WTC11 (cell line): ENCODE measurements around the gene DPP7. TPM values are rescaled to one million over a fixed set of nuclear protein-coding genes. Genes with fewer than 3 reads are reported as not detected.

Experiments
- ATAC-seq: fragments of 200-7000 bp; cut with Tn5 transposase; 2 replicates; pipeline ENCODE4 v1.10.0; 2021; ENCODE audit warnings: mild to moderate bottlenecking, moderate library complexity
- Bru-seq: library from RNA; stranded (reverse); fragments of 400-500 nt; gene quantifications from one replicate; lab custom pipeline; 2021; lab: Mats Ljungman, UMichigan
- CTCF ChIA-PET: fragments of 300-600 bp; sonication (Branson Sonifier 250); formaldehyde crosslinking; loops from one replicate; lab custom pipeline; 2021; ENCODE audit warnings: antibody characterized with exemption; lab: Charles Lee
- POLR2A ChIA-PET: fragments of 350-600 bp; sonication (Branson Sonifier 250); formaldehyde crosslinking; loops from one replicate; lab custom pipeline; 2021; ENCODE audit warnings: antibody characterized with exemption; lab: Charles Lee
- DNase-seq: peaks from one replicate; pipeline ENCODE4 v3.0.0; 2021; ENCODE audit warnings: low spot score
- H3K27ac Mint-ChIP-seq: 2 replicates; pipeline ENCODE4 v1.8.0; 2021; ENCODE audit warnings: mixed read lengths
- H3K27me3 Mint-ChIP-seq: 2 replicates; pipeline ENCODE4 v1.8.0; 2021; ENCODE audit warnings: low read depth, mild to moderate bottlenecking, moderate library complexity, mixed read lengths
- H3K36me3 Mint-ChIP-seq: 2 replicates; pipeline ENCODE4 v1.8.0; 2021; ENCODE audit warnings: mixed read lengths
- H3K4me1 Mint-ChIP-seq: 2 replicates; pipeline ENCODE4 v1.8.0; 2022; ENCODE audit warnings: mixed read lengths
- H3K4me3 Mint-ChIP-seq: 2 replicates; pipeline ENCODE4 v1.8.0; 2021; ENCODE audit warnings: mild to moderate bottlenecking, moderate library complexity, mixed read lengths
- H3K9me3 Mint-ChIP-seq: 2 replicates; pipeline ENCODE4 v1.8.0; 2021; ENCODE audit warnings: mixed read lengths
- ATF2 ChIP-seq: sonication (generic); formaldehyde crosslinking; IDR thresholded peaks from 2 replicates; pipeline ENCODE4 v1.8.1; 2022; ENCODE audit warnings: low read depth, missing genetic modification reagents, borderline replicate concordance
- ATF6 ChIP-seq: sonication (generic); formaldehyde crosslinking; IDR thresholded peaks from 2 replicates; pipeline ENCODE4 v1.8.1; 2023; ENCODE audit warnings: mild to moderate bottlenecking, missing genetic modification reagents
- CTCF ChIP-seq: fragments of 200-600 bp; IDR thresholded peaks from 2 replicates; pipeline ENCODE4 v1.8.0; 2022; ENCODE audit warnings: antibody characterized with exemption
- ERG ChIP-seq: fragments of 250-450 bp; sonication (Bioruptor Pico); IDR thresholded peaks from 2 replicates; pipeline ENCODE4 v1.8.0; 2021; ENCODE audit warnings: mild to moderate bottlenecking
- FOXK1 ChIP-seq: sonication (generic); formaldehyde crosslinking; IDR thresholded peaks from 2 replicates; pipeline ENCODE4 v1.8.0; 2022; ENCODE audit warnings: mild to moderate bottlenecking, moderate library complexity, missing genetic modification reagents
- HMGA2 ChIP-seq: fragments of 250-450 bp; sonication (Bioruptor Pico); IDR thresholded peaks from 2 replicates; pipeline ENCODE4 v1.4.0; 2021; ENCODE audit warnings: mild to moderate bottlenecking, moderate library complexity
- IRF1 ChIP-seq: sonication (generic); formaldehyde crosslinking; IDR thresholded peaks from 2 replicates; pipeline ENCODE4 v1.8.0; 2023; ENCODE audit warnings: missing genetic modification reagents
- JUN ChIP-seq: sonication (generic); formaldehyde crosslinking; IDR thresholded peaks from 2 replicates; pipeline ENCODE4 v1.8.0; 2023; ENCODE audit warnings: mild to moderate bottlenecking, missing genetic modification reagents
- MAX ChIP-seq: sonication (generic); formaldehyde crosslinking; IDR thresholded peaks from 2 replicates; pipeline ENCODE4 v1.8.0; 2022; ENCODE audit warnings: mild to moderate bottlenecking, missing genetic modification reagents
- NR1H2 ChIP-seq: sonication (generic); formaldehyde crosslinking; IDR thresholded peaks from 2 replicates; pipeline ENCODE4 v1.9.0; 2021; ENCODE audit warnings: mild to moderate bottlenecking, moderate library complexity, missing genetic modification reagents
- NR3C1 ChIP-seq: sonication (generic); formaldehyde crosslinking; conservative IDR thresholded peaks from 2 replicates; pipeline ENCODE4 v1.8.1; 2023; ENCODE audit warnings: low read depth, mild to moderate bottlenecking, missing genetic modification reagents
- SMAD4 ChIP-seq: sonication (generic); formaldehyde crosslinking; IDR thresholded peaks from 2 replicates; pipeline ENCODE4 v1.8.0; 2022; ENCODE audit warnings: mild to moderate bottlenecking, missing genetic modification reagents
- SOX15 ChIP-seq: fragments of 250-450 bp; sonication (Bioruptor Pico); IDR thresholded peaks from 2 replicates; pipeline ENCODE4 v1.9.0; 2021; ENCODE audit warnings: mild to moderate bottlenecking
- USF1 ChIP-seq: sonication (generic); formaldehyde crosslinking; IDR thresholded peaks from 2 replicates; pipeline ENCODE4 v1.8.0; 2022; ENCODE audit warnings: mild to moderate bottlenecking, missing genetic modification reagents
- USF2 ChIP-seq: sonication (generic); formaldehyde crosslinking; IDR thresholded peaks from 2 replicates; pipeline ENCODE4 v1.8.1; 2023; ENCODE audit warnings: mild to moderate bottlenecking, missing genetic modification reagents, moderate library complexity
- ZNF121 ChIP-seq: sonication (generic); formaldehyde crosslinking; IDR thresholded peaks from 2 replicates; pipeline ENCODE4 v1.8.0; 2023; ENCODE audit warnings: missing genetic modification reagents
- ZNF138 ChIP-seq: sonication (generic); formaldehyde crosslinking; conservative IDR thresholded peaks from 2 replicates; pipeline ENCODE4 v1.8.1; 2022; ENCODE audit warnings: mild to moderate bottlenecking, moderate library complexity, missing genetic modification reagents
- ZNF416 ChIP-seq: fragments of 250-450 bp; sonication (Bioruptor Pico); IDR thresholded peaks from 2 replicates; pipeline ENCODE4 v1.9.0; 2021; ENCODE audit warnings: mild to moderate bottlenecking, inconsistent platforms
- ZNF423 ChIP-seq: fragments of 250-450 bp; sonication (Bioruptor Pico); IDR thresholded peaks from 2 replicates; pipeline ENCODE4 v2.1.2; 2022; ENCODE audit warnings: mild to moderate bottlenecking, moderate library complexity
- ZSCAN18 ChIP-seq: fragments of 250-450 bp; sonication (Bioruptor Pico); IDR thresholded peaks from 2 replicates; pipeline ENCODE4 v2.1.2; 2022; ENCODE audit warnings: mild to moderate bottlenecking, moderate library complexity
- long read RNA-seq, 3 experiments: library from RNA in 1 of 3; library from capped mRNA in 1 of 3; library from polyadenylated mRNA in 1 of 3; unstranded in 2 of 3; stranded (forward) in 1 of 3; transcript quantifications; one replicate each; pipeline ENCODE4 v2.0.0, GENCODE V29; 2021
- total RNA-seq: library from RNA; stranded (reverse); gene quantifications from 3 replicates; pipeline ENCODE4 v1.2.3, GENCODE V29; 2021

DPP7 gene
- total RNA-seq (38.9 to 43.7 TPM (median 42.1 TPM) in 3 replicates), Bru-seq, nascent RNA (percentile 36 among the genes with signal in this experiment)
- long read RNA-seq, experiment 1, transcript DPP7-201 (13 exons, 1,590 nt) = major isoform, 40 of 98 reads
- long read RNA-seq, experiment 1, partial matches to known transcripts = 4 of 98 reads
- long read RNA-seq, experiment 1, other reads (novel, unspliced or antisense) = 54 of 98 reads
- long read RNA-seq, experiment 2, partial matches to known transcripts = 6 of 23 reads
- long read RNA-seq, experiment 2, other reads (novel, unspliced or antisense) = 15 of 23 reads
- long read RNA-seq, experiment 3, partial matches to known transcripts = 0 of 1 reads
- long read RNA-seq, experiment 3, other reads (novel, unspliced or antisense) = 1 of 1 reads

GRCh38 chr9:137114613-137115393 lies at the start of gene DPP7:
Gene DPP7, minus strand, starts transcription at chr9:137114733. Its CDS starts 20 bp downstream, at chr9:137114713.
- peak; percentile 21 for ATAC-seq
- ChIA-PET CTCF (interaction anchor here (0.5 to 1.9 kb wide), 13 partner anchors 15 to 122 kb away, joined by 3 to 12 read pairs (median 7); partner anchors contain the start of genes MAN1B1, NPDC1 and RNF224), POLR2A (interaction anchor here (0.5 to 0.9 kb wide), 3 partner anchors 111 to 338 kb away, joined by 3 to 4 read pairs (median 3); no protein-coding TSS in a partner anchor)
- H3K27me3 Mint-ChIP-seq = peaks cover 29% of the 10 kb centered on the region
- H3K9me3 Mint-ChIP-seq = peaks cover 8% of the 10 kb centered on the region
- no peaks in the 10 kb centered on the region for H3K4me1 Mint-ChIP-seq
- TF ChIP-seq USF1 = peak; percentile 79
- 0 out of 2 replicates have a peak, but pooled peaks have one; percentile 16 for TF ChIP-seq SMAD4 (CRISPR knock-in tag)
- 0 out of 2 replicates have a peak, but pooled peaks have one; percentile 12 for TF ChIP-seq JUN
- peak; percentile 25; the same call in 1 of the 2 replicates for TF ChIP-seq FOXK1 (CRISPR knock-in tag)
- TF ChIP-seq USF2 (CRISPR knock-in tag) = peak; percentile 91
- no peak for TF ChIP-seq NR3C1
- peak; percentile 47; the same call in 1 of the 2 replicates for TF ChIP-seq ZNF423 (CRISPR knock-in tag)
- TF ChIP-seq ATF6 (CRISPR knock-in tag) = no peak
- no peak for TF ChIP-seq ZNF138 (CRISPR knock-in tag)
- no peak within 1 kb of the TSS for H3K27ac Mint-ChIP-seq
- DNase-seq = no peak
- H3K36me3 Mint-ChIP-seq = no peaks in the 10 kb centered on the region
- peak within 1 kb of the TSS; percentile 52 for H3K4me3 Mint-ChIP-seq

GRCh38 chr9:137163805-137164204 lies 49.3 kb upstream of the DPP7 start:
- Mint-ChIP-seq H3K36me3 (no peaks in the 10 kb centered on the region), H3K4me1 (no peaks in the 10 kb centered on the region), H3K4me3 (peak overlapping the region; percentile 62), H3K27ac (no peak overlapping the region), H3K27me3 (peaks cover 83% of the 10 kb centered on the region), H3K9me3 (no peaks in the 10 kb centered on the region)
- DNase-seq (no peak), ATAC-seq (no peak)
- ChIA-PET POLR2A (no interaction called here), CTCF (interaction anchor here (0.7 to 3.7 kb wide), 4 partner anchors 12 to 245 kb away, joined by 3 to 40 read pairs (median 12); no protein-coding TSS in a partner anchor)
- TF ChIP-seq ZNF121 (CRISPR knock-in tag) (no peak), ZSCAN18 (no peak), ZNF423 (CRISPR knock-in tag) (no peak), MAX (CRISPR knock-in tag) (no peak), ERG (no peak), ATF2 (no peak), CTCF (no peak), HMGA2 (CRISPR knock-in tag) (no peak), NR1H2 (CRISPR knock-in tag) (no peak), NR3C1 (no peak), ZNF416 (no peak), IRF1 (CRISPR knock-in tag) (no peak), SOX15 (no peak)
